Measurements from ENCODE around the gene LPAR5. TPM values are rescaled to one million over a fixed set of nuclear protein-coding genes. Genes with fewer than 3 reads are reported as not detected.

LPAR5 gene
- total RNA-seq = 1 to 10 TPM; 1.7 to 2.2 TPM

DNA sequence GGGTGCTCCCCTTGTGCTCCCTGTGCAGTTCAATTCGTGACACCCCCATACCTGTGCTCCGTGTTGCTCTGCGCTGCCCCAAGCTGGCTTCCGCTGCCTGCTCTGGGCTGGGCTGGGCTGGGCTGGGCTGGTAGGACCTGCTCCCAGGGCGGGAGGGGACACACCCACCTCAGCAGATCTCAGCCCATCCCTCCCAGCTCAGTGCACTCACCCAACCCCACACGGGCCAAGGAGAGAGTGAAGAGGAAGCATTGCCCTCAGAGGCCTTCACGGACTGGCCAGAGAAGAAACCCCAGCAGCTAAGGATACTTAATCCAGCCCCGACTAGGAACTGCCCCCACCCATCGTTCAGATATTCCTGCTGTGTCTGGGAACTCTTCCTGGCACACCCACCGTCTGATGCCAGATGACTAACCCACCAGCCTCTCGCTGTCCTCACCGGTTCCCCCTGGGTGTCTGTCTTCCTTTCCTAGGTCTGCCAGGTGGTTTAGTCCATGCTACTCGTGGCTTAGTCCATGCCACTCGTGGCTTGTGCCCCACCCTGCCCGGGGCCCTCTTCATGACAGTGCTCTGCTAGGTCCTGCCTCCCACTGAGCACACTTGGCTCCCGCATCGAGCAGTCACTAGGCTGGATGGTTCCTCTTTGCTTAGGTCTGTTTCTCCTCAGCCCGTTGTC is at the start of gene LPAR5:
Gene LPAR5, minus strand, starts transcription at position 104 of the 676 bp plus-strand sequence. CDS start 14,711 bp downstream, outside the sequence.
- CTCF ChIA-PET = interaction anchor here (1.0 to 2.6 kb wide), 3 partner anchors 15 to 84 kb away, joined by 3 to 19 read pairs (median 3); no protein-coding TSS in a partner anchor
- Mint-ChIP-seq H3K36me3 (ENCODE audit: low read depth) (no peaks in the 10 kb centered on the region), H3K27me3 (ENCODE audit: low read depth) (no peaks in the 10 kb centered on the region), H3K9me3 (no peaks in the 10 kb centered on the region), H3K27ac (peak within 1 kb of the TSS; percentile 76), H3K4me1 (ENCODE audit: low read depth) (peaks cover 45% of the 10 kb centered on the region), H3K4me3 (peak within 1 kb of the TSS; percentile 53)
- no peak for DNase-seq
- intact Hi-C loops (cut with micrococcal nuclease) = no loop called here

DNA sequence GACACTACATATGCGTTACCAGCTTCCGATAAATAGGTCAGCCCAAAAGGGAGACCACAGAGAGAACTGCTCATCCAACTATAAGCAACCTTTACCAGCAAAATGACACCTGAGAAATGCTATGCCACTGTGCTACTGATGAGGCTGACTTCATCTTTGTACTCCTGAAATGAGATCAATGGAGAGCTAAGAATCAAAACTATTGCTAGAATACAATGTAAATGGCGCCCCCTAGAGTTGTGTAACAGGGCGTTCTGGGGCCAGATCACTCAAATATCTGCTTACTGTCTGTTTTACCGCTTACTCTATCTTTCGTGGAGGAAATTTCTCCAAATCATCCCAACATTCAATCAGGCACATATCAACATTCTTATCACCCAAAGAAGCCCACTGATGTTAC is 48.9 kb upstream of the LPAR5 start:
- Mint-ChIP-seq H3K4me3 (no peak overlapping the region), H3K27me3 (ENCODE audit: low read depth) (no peaks in the 10 kb centered on the region), H3K4me1 (ENCODE audit: low read depth) (peaks cover 51% of the 10 kb centered on the region), H3K36me3 (ENCODE audit: low read depth) (peaks cover 24% of the 10 kb centered on the region), H3K9me3 (no peaks in the 10 kb centered on the region), H3K27ac (peak overlapping the region; percentile 68)
- DNase-seq = peak; percentile 78
- intact Hi-C loops (cut with micrococcal nuclease) = loop anchor here (1.0 to 5.0 kb wide), 6 partner anchors 21 to 278 kb away; partner anchors contain the start of genes CHD4 and ING4
- CTCF ChIA-PET = interaction anchor here (0.7 to 2.5 kb wide), 27 partner anchors 8 to 164 kb away, joined by 3 to 21 read pairs (median 3); partner anchors contain the start of gene COPS7A

DNA sequence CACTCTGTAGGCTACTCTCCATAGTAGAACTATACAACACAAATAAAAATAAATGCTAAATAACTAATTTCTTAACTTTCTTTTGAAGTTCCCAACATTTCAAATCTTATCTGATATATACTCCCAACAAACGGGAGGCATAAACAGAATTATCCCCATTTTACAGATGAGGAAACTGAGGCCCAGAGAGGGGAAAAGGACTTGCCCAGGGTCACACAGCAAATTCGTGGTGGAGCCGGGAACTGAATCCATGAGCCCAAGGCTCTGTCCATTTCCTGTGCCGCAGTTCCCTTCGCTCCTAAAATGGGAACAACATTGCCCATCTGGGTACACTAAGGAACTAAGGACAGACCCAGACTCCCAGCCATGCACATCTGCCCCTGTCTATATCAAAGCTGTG is 41.2 kb upstream of the LPAR5 start:
- Mint-ChIP-seq H3K27ac (no peak overlapping the region), H3K27me3 (ENCODE audit: low read depth) (no peaks in the 10 kb centered on the region), H3K4me3 (no peak overlapping the region), H3K36me3 (ENCODE audit: low read depth) (peaks cover 52% of the 10 kb centered on the region), H3K9me3 (no peaks in the 10 kb centered on the region), H3K4me1 (ENCODE audit: low read depth) (peaks cover 4% of the 10 kb centered on the region)
- CTCF ChIA-PET = interaction anchor here (1.6 kb wide), 1 partner anchor 57 kb away, joined by 3 read pairs; no protein-coding TSS in a partner anchor
- DNase-seq = no peak
- intact Hi-C loops (cut with micrococcal nuclease) = no loop called here

DNA sequence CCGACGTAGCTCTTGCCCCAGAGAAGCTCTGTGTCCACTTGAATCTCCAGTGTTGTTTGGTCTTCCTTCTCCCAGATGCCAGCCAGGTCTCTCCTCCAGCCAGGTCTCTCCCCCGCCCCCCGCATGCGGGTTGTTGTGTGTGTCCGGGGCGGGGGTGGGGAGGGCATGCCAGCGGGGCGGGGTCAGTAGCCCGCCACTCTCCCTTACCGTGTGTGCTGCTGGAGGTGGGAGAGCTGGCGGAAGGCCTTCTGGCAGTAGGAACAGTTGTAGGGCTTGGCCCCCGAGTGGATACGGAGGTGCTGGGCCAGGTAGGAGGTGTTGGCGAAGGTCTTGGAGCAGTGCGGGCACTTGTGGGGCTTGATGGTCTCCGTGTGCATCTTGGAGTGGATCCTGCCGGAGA is 36.4 kb upstream of the LPAR5 start:
- intact Hi-C loops (cut with micrococcal nuclease) = no loop called here
- H3K4me1 Mint-ChIP-seq (ENCODE audit: low read depth) = no peaks in the 10 kb centered on the region
- H3K36me3 Mint-ChIP-seq (ENCODE audit: low read depth) = peaks cover 56% of the 10 kb centered on the region
- no peak overlapping the region for H3K4me3 Mint-ChIP-seq
- H3K27ac Mint-ChIP-seq = no peak overlapping the region
- CTCF ChIA-PET = interaction anchor here (0.6 to 3.1 kb wide), 2 partner anchors 13 to 119 kb away, joined by 3 to 12 read pairs; no protein-coding TSS in a partner anchor
- H3K27me3 Mint-ChIP-seq (ENCODE audit: low read depth) = no peaks in the 10 kb centered on the region
- DNase-seq = no peak
- H3K9me3 Mint-ChIP-seq = no peaks in the 10 kb centered on the region

DNA sequence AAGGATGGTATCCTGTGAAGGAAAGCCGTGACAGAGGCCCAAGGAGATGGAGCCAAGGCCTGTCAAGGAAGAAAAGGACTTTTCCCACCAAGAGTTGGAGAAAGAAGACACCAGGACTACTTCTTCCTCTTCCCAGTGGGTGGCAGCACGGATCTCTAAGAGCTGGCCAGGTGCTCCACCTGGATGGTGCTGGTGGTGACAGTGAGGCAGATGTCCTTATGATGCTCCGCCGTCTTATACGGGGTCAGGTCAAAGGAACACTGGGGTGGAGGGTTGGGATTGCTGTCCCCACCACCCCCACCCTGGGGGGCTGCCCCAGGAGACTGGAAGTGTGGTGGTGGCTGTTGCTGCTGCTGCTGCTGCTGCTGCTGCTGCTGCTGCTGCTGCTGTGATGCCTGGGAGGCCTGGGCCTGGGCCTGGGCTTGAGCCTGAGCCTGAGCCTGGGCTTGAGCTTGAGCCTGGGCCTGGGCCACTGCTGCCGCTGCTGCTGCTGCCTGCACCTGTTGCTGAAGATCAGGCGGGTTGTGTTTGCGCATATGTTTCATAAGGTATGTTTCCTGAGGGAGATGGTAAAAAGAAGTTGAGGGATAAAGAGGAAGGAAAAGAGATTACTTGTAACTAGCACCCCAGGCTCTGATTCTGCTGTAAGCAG is 31.9 kb upstream of the LPAR5 start:
- intact Hi-C loops (cut with micrococcal nuclease) = no loop called here
- H3K4me3 Mint-ChIP-seq = no peak overlapping the region
- DNase-seq = peak; percentile 14
- H3K9me3 Mint-ChIP-seq = no peaks in the 10 kb centered on the region
- peaks cover 38% of the 10 kb centered on the region for H3K36me3 Mint-ChIP-seq (ENCODE audit: low read depth)
- peaks cover 11% of the 10 kb centered on the region for H3K4me1 Mint-ChIP-seq (ENCODE audit: low read depth)
- no peaks in the 10 kb centered on the region for H3K27me3 Mint-ChIP-seq (ENCODE audit: low read depth)
- CTCF ChIA-PET = interaction anchor here (1.1 to 2.6 kb wide), 4 partner anchors 16 to 65 kb away, joined by 3 to 10 read pairs (median 4); no protein-coding TSS in a partner anchor
- no peak overlapping the region for H3K27ac Mint-ChIP-seq

DNA sequence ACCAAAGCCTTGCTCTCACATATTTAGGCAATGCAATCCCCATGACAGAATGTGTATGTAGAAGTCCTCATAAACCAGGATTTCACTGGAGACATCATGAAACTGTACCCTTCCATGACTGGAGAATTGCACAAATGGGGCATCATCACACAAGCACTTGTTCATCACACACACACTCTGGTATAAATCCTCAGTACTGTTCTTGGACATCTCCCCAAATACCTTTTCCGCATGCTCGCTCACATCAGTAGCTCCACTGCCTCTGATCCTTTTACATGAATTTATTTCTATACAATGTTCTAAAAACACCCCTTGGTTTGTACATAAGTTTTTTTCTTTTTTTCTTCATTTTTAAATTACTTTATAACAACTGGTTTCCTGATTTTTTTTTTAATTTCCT is 30.5 kb upstream of the LPAR5 start:
- H3K27me3 Mint-ChIP-seq (ENCODE audit: low read depth) = no peaks in the 10 kb centered on the region
- DNase-seq = no peak
- no peak overlapping the region for H3K4me3 Mint-ChIP-seq
- peaks cover 19% of the 10 kb centered on the region for H3K4me1 Mint-ChIP-seq (ENCODE audit: low read depth)
- no peaks in the 10 kb centered on the region for H3K9me3 Mint-ChIP-seq
- H3K36me3 Mint-ChIP-seq (ENCODE audit: low read depth) = peaks cover 29% of the 10 kb centered on the region
- CTCF ChIA-PET = interaction anchor here (3.0 kb wide), 1 partner anchor 46 kb away, joined by 20 read pairs; no protein-coding TSS in a partner anchor
- H3K27ac Mint-ChIP-seq = no peak overlapping the region
- intact Hi-C loops (cut with micrococcal nuclease) = no loop called here

DNA sequence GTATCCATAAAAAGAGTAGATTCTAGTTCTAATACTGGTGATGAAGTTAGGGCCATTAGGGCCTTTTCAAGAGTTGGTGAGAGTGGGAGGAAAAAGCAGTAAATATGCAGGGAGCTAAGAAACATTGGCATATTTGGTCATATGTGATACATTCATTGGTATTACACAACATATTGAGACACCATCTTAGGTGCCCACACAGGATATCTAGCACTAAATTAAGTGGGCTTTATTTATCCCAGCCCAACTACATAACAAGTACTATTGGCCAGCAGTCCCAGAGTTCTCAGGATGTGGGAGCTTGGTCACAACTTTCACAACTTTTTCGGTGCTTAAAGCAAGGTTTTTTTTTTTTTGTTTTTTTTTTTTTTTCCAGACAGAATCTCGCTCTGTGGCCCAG is 29.1 kb upstream of the LPAR5 start:
- CTCF ChIA-PET = interaction anchor here (0.6 to 3.0 kb wide), 6 partner anchors 19 to 100 kb away, joined by 3 to 20 read pairs (median 4); no protein-coding TSS in a partner anchor
- no peak overlapping the region for H3K27ac Mint-ChIP-seq

DNA sequence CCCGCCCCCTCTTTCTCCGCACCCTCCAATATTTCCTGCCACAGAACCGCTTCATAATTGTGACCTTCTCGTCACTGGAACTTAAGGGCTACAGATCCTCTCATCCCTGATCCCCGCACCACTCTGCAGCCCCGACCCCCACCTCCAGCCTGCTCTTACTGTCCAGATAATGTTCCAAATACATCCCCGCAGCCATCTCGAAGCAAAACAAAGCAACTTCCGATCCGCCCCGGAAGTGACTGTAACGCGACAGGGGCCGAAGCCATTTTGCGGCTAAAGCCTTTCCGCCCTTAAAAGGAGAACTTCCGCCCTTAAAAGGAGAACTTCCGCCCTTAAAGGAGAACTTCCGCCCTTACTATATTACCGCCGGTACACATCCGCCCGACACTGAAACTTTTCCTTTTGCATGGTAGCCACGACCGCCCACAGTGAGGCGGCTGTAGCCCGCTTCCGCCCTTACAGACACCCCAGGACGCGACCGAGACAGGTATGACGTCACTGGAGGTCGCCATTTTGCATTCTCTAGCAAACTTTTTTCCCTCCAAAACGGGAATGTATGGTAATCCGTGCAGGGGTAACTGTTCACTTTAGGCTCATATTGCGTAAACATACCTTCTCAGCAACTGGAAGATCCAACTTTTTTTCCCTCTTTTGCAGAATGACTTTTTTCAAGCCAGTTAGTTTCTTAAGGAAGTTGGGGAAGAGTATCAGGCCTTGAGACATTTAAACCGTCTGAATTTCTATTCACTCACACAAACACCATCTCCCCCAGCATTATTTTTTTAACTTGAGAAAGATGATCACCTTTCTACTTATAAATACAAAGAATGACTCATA is 27.4 kb upstream of the LPAR5 start, which contains the start of gene ING4:
Gene ING4, minus strand, starts transcription at position 214 of the 837 bp plus-strand sequence. Its CDS starts 18 bp downstream, at position 196.
- CTCF ChIA-PET = interaction anchor here (1.1 to 3.0 kb wide), 2 partner anchors 43 to 102 kb away, joined by 6 to 20 read pairs; no protein-coding TSS in a partner anchor
- Mint-ChIP-seq H3K4me1 (ENCODE audit: low read depth) (peaks cover 25% of the 10 kb centered on the region), H3K36me3 (ENCODE audit: low read depth) (peaks cover 10% of the 10 kb centered on the region), H3K27ac (peak within 1 kb of the TSS; percentile 88), H3K4me3 (peak within 1 kb of the TSS; percentile 86), H3K9me3 (no peaks in the 10 kb centered on the region), H3K27me3 (ENCODE audit: low read depth) (no peaks in the 10 kb centered on the region)
- DNase-seq = peak; percentile 99
- intact Hi-C loops (cut with micrococcal nuclease) = loop anchor here (1.0 kb wide), 12 partner anchors 21 to 307 kb away; partner anchors contain the start of genes CD4, CHD4, COPS7A and EMG1

More for the DNA sequence above, 29.1 kb upstream of the LPAR5 start:
- intact Hi-C loops (cut with micrococcal nuclease) = no loop called here
- DNase-seq = no peak
- Mint-ChIP-seq H3K4me3 (no peak overlapping the region), H3K36me3 (ENCODE audit: low read depth) (peaks cover 21% of the 10 kb centered on the region), H3K27me3 (ENCODE audit: low read depth) (no peaks in the 10 kb centered on the region), H3K4me1 (ENCODE audit: low read depth) (peaks cover 21% of the 10 kb centered on the region), H3K9me3 (no peaks in the 10 kb centered on the region)

DNA sequence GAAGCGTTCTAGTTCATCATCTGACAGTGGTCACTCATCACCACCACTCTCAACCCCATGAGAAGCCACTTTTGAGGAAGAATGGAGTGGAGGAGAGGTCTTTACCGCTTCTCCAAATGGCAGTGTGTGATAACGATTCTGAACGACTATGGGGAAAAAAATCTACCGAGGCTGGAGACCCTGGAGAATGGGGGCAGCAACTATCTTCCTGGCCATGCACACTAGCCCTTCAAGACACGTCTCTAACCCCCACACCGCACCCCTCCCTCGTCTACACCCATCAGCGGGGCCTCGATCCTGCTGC is 26.8 kb upstream of the LPAR5 start:
- Mint-ChIP-seq H3K4me3 (peak overlapping the region; percentile 86), H3K27me3 (ENCODE audit: low read depth) (no peaks in the 10 kb centered on the region), H3K9me3 (no peaks in the 10 kb centered on the region), H3K27ac (peak overlapping the region; percentile 88), H3K4me1 (ENCODE audit: low read depth) (peaks cover 25% of the 10 kb centered on the region), H3K36me3 (ENCODE audit: low read depth) (peaks cover 4% of the 10 kb centered on the region)
- CTCF ChIA-PET = no interaction called here
- DNase-seq = no peak
- intact Hi-C loops (cut with micrococcal nuclease) = no loop called here

DNA sequence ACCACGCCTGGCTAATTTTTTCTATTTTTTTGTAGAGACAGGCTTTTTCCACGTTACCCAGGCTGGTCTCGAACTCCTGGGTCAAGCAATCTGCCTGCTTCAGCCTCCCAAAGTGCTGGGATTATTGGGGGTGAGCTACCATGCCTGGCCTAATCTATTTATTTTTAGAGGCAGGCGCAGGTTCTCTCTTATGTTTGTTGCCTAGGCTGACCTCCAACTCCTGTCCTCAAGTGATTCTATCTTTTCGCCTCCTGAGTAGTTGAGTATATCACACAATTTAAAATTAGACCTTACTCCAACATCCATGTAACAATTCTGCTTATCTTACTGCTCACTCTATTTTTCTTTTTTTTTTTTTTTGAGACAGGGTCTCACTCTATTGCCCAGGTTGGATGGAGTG is 18.2 kb upstream of the LPAR5 start:
- CTCF ChIA-PET = interaction anchor here (0.6 to 0.7 kb wide), 2 partner anchors 25 to 32 kb away, joined by 3 to 4 read pairs; no protein-coding TSS in a partner anchor
- DNase-seq = no peak
- Mint-ChIP-seq H3K4me3 (no peak overlapping the region), H3K9me3 (no peaks in the 10 kb centered on the region), H3K36me3 (ENCODE audit: low read depth) (peaks cover 1% of the 10 kb centered on the region), H3K27me3 (ENCODE audit: low read depth) (no peaks in the 10 kb centered on the region), H3K27ac (no peak overlapping the region), H3K4me1 (ENCODE audit: low read depth) (peaks cover 6% of the 10 kb centered on the region)
- intact Hi-C loops (cut with micrococcal nuclease) = no loop called here

DNA sequence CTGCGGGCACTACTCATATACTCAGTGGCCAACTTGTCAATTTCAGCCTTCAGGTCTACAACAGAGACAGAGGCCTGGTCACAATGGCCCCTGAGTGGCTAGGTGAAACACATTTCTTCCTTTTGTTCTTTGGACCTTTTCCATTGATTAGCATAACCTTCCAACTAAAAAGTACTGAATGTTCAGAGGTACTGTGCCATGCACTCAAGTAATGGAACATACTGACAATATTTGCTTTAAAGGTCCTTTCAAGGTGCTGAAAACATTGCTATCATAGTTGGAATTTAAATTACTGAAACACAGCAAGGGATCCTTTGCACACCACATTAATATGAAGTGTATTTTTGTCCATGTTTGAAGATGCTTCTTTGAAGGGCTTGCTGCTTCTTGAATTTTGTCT is 17.6 kb upstream of the LPAR5 start:
- Mint-ChIP-seq H3K4me3 (no peak overlapping the region), H3K36me3 (ENCODE audit: low read depth) (no peaks in the 10 kb centered on the region), H3K27me3 (ENCODE audit: low read depth) (no peaks in the 10 kb centered on the region), H3K27ac (no peak overlapping the region), H3K4me1 (ENCODE audit: low read depth) (peaks cover 2% of the 10 kb centered on the region), H3K9me3 (no peaks in the 10 kb centered on the region)
- intact Hi-C loops (cut with micrococcal nuclease) = no loop called here
- CTCF ChIA-PET = no interaction called here
- no peak for DNase-seq

DNA sequence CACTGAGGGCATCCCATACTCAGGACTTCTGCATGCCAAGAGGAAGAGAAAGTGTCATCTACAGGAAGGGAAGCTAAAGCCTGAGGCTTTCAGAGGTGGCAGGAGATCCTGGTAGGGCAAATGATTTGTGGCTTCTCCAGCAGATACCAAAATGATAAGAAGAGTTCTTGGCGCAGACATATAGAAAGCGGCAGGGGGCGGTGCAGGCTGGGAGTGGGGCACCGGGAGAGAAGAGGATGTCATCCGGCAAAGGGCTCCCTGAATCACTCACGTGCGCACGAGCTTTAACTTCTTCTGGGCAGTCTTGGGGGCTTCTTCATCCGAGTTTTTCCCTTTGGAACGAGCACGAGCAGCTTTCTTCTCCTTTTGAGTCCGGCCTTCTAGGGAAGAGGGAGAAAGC is 16.6 kb upstream of the LPAR5 start:
- Mint-ChIP-seq H3K9me3 (no peaks in the 10 kb centered on the region), H3K27ac (no peak overlapping the region), H3K4me1 (ENCODE audit: low read depth) (peaks cover under 1% of the 10 kb centered on the region), H3K4me3 (no peak overlapping the region), H3K36me3 (ENCODE audit: low read depth) (no peaks in the 10 kb centered on the region), H3K27me3 (ENCODE audit: low read depth) (no peaks in the 10 kb centered on the region)
- intact Hi-C loops (cut with micrococcal nuclease) = no loop called here
- DNase-seq = no peak
- CTCF ChIA-PET = no interaction called here
